HG03378 (cell line): Measurements from ENCODE around the gene DMRTB1.
"Not testable (repeated sequence)": the region's sequence is repeated elsewhere in the genome, so short reads cannot be mapped to it uniquely, and the experiment has no call there.

Experiments used
- ATAC-seq: cut with Tn5 transposase; IDR thresholded peaks from one replicate; pipeline ENCODE4 v1.9.1; 2021; ENCODE audit warnings: mild to moderate bottlenecking, moderate library complexity; ENCODE audit not compliant: unreplicated experiment

DMRTB1 gene

DNA sequence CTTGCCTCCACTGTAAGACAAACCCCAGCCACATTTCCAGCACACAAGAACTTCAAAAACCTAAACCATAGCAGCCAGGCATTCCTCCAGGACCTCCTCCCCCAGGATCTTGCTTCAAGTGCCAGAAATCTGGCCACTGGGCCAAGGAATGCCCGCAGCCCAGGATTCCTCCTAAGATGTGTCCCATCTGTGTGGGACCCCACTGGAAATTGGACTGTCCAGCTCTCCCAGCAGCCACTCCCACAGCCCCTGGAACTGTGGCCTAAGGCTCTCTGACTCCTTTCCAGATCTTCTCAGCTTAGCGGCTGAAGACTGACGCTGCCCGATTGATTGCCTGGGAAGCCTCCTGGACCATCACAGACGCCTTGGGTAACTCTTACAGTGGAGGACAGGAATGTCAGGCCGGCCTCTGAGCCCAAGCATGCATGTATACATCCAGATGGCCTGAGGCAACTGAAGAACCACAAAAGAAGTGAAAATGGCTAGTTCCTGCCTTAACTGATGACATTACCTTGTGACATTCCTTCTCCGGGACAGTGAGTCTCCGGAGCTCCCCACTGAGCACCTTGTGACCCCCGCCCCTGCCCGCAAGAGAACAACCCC, 24.7 kb upstream of the DMRTB1 start:
- not testable (repeated sequence) for ATAC-seq

- no peak for ATAC-seq
Observed at GRCh38 chr1:53435151-53435550, 24.0 kb upstream of the DMRTB1 start.

DNA sequence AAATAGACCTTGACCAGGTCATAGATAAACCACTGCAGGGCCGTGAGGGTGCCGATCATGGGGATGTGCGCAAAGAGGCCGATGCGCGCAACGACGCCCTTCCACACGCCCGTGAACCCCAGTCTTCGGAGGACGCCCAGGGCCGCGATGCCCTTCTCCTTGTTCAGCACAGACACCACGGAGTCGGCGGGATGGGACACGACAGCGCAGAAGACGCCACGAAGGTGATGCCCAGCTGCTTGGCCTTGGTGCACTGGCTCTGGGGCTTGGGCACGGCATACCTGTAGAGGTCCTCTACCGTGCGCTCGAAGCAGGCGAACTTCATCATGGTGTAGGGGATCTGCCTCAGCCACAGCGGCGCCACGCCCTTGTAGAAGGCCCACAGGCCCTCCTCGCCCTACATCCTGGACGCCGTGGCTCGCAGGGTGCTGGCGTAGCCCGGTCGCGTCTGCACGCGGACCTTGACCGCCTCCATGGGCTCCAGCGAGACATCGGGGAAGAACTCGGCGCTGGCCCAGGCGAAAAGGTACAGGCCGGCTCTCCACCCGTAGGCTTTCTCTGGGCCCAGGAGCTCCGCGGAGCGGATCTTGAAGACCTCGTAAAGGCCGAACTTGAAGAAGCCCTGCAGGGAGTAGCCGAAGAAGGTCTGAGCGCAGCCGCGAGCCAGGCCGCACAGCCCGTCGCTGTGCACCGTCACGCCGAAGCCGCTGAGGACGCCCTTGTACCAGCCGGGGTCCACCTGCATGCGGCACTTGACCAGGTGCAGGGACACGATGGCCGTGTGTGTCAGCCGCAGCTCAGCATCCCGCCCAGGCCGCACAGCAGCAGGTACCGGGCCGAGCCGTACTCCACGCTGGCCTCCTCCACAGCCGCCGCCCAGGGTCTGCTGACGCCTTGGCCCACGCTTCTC, 20.5 kb upstream of the DMRTB1 start:
- ATAC-seq, result no peak

- ATAC-seq, result no peak
Observed at GRCh38 chr1:53439337-53440207, 19.6 kb upstream of the DMRTB1 start.

- no peak for ATAC-seq
Observed at GRCh38 chr1:53440633-53441032, 18.6 kb upstream of the DMRTB1 start.

GRCh38 chr1:53442299-53442698, 16.9 kb upstream of the DMRTB1 start:
- no peak for ATAC-seq

- ATAC-seq, result no peak
Observed at GRCh38 chr1:53446051-53446450, 13.1 kb upstream of the DMRTB1 start.

DNA sequence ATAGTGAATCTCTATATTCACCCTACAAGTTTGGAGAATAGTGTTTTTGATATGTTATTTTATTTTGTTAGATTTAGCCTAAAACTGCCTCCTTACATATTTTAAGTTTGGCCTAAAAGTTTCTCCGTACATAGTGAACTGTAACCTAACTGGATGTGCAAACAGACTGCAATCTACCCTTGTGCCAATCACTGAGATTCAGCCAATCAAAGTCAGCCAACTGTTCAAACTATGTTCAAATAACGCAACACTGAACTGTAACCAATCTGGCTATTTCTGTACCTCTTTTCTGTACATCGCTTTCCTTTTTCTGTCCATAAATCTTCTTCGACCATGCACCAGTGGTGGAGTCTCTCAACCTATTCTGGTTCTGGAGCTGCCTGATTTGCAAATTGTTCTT, 11.8 kb upstream of the DMRTB1 start:
- ATAC-seq, result no peak

DNA sequence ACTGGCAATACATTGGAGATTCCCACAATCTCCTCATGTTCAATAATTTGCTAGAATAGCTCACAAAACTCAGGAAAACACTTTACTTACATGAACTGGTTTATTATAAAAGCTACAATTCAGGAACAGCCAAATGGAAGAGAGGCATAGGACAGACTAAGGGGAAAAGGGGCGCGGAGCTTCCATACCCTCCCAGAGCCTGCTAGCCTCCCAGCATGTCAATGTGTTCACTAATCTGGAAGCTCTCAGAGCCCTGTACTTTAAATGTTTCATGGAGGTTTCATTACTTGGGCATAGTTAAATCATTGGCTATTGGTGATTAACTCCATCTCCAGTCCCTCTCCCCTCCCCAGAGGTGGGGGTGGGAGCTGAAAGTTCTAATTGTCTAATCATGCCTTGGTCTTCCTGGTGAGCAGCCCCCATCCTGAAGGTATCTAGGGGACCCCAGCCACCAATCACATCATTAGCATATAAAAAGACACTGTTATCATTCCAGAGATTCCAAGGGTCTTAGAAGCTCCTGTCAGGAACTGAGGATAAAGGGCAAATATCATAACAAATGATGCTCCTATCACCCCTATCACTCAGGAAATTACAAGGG, 10.9 kb upstream of the DMRTB1 start:
- ATAC-seq, result no peak

- ATAC-seq, result no peak
Observed at GRCh38 chr1:53449021-53449420, 10.2 kb upstream of the DMRTB1 start.

DNA sequence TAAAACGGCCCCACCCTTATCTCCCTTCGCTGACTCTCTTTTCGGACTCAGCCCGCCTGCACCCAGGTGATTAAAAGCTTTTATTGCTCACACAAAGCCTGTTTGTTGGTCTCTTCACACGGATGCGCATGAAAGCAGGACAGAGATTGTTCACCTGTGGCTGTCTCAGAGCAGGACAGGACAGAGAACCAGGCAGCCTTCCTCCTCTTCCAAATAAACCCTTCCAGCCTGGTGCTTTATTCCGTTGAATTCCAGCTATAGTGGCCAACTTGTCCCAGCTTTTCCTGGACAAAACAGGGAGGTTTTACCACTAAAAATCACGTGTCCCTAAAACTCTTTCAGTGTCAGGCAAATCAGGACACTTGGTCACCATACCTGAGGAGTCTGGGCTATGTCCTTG, 9.5 kb upstream of the DMRTB1 start:
- ATAC-seq, result no peak

DNA sequence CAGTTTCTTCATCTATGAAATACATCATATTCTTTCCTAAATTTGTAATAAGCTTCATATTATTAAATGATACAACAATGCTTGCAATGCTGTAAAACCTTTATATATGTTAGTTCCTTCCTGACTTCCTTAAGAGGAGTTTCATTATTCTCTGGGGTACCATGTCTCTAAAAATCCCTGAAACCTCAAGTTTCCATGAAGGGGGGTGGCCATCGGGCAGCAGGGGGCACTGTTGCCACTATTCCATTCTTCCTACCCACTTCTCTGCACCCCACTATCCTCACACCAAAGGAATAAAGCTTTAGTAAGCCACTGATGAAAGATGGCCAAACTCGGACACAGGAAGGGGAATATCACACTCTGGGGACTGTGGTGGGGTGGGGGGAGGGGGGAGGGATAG, 9.0 kb upstream of the DMRTB1 start:
- no peak for ATAC-seq

DNA sequence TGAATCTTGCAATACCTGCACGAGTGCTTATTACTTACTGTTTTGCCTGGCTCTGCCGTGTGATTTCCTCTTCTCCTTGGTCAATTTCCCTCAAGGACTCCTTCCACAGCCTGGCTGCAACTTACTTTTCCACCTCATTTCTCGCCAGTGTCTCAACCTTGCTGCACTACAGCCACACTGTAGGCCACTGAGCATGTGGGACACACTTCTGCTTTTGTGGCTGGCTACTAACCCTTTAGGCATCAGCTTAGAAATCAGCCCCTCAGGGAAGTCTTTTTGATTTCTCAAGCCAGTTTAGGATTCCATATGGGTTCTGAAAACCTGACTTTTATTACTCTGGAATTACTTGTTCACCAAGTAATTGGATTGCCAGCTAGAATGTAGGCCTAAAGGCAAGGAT, 5.2 kb upstream of the DMRTB1 start:
- ATAC-seq, result no peak

GRCh38 chr1:53455364-53455991, 3.7 kb upstream of the DMRTB1 start:
- ATAC-seq, result no peak

DNA sequence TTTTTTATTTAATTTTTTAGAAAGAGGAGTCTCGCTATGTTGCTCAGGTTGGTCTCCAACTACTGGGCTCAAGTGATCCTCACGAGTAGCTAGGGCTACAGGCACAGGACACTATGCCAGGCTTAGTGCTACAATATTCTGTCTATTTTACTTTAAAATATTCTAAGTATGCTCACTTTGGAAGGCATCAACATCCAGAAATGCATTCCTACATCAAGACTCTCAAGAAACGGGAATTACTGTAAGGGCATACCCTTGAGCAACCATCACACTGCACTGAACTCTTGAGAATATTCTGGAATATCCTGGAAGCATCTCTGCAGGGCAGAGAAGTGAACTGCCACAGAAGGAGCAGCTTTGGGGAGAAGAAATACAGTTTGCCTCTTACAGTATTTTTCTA, 565 bp upstream of the DMRTB1 start:
- no peak for ATAC-seq

DNA sequence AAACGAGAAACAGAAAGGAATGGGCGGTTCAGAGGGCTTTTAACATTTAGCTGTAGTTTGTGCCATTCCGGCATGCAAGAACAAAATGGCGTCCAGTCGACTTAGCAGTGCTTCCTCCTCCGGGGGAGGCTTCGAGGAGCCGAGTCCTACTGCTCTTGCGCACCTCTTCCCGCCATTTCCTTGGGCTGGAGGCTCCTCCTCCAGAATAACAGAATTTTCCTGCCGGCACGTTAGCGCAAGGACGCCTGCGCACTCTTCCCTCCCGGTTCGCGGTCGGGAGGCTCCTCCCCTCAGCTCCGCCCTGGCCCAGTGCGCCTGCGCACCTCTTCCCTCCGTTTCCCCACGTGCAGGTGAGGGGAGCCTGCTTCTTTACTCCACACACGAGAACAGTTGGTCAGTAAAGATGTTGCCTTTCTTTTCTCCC, 1.0 kb downstream of the DMRTB1 start:
- ATAC-seq, result no peak

DNA sequence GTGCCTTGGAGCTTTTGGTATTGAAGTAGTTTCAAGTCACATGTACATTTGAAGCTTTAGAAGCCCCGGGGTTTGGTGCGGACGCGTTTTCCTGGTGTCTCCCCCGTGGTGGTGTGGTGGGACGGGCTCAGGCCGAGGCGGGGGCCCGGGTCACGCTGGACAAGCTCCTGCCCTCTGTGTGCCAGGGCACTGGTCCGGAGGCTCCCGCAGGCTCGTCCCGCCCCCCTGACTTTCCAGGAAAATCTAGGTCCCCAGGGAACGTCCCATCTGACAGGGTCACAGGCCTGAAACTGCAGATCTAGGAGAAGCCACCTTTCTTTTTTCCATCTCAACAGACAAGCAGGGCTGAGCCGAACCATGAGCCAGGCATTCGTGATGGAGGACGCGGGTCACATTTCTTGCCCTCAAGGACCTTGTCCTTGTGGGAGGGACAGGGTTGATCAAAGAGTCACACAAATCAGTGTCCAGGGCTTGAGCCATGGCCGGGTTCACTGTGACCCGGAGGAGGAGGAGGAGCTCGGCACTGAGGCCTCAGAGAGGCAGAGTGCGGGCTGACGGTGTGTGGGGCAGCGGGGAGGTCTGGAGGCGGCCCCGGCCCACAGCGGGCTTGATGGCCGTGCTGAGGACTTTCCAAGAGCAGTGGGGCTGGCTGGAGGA, 1.6 kb downstream of the DMRTB1 start:
- no peak for ATAC-seq

GRCh38 chr1:53461323-53462044, 2.3 kb downstream of the DMRTB1 start:
- ATAC-seq, result no peak

GRCh38 chr1:53462193-53462592, 3.0 kb downstream of the DMRTB1 start:
- no peak for ATAC-seq
